Small intestine (tissue), 7 donors: Measurements from ENCODE around the gene DUSP9. TPM values are rescaled to one million over a fixed set of nuclear protein-coding genes. Genes with fewer than 3 reads are reported as not detected.
A peak's percentile ranks its signal among the peaks of the same experiment; 100 is the strongest.

Experiments
- DNase-seq, 2 donors: peaks; one replicate each; pipeline versions ENCODE4 v3.0.0 to v3.0.0-alpha.2; 2013
- FAIRE-seq: peaks from 2 replicates; lab custom pipeline; 2012; peaks lifted over from hg19 to GRCh38; lab: Jason Lieb, UNC
- H3K27ac ChIP-seq, 3 donors: one replicate each; pipeline ENCODE4 v1.5.1; 2013; ENCODE audit warnings: low read length in 2 of 3, mild to moderate bottlenecking in 2 of 3, control low read depth in 1 of 3, inconsistent platforms in 1 of 3, low read depth in 1 of 3, moderate library complexity in 1 of 3
- H3K27me3 ChIP-seq, 3 donors: one replicate each; pipeline ENCODE4 v1.6.1; 2013; ENCODE audit warnings: low read length in 3 of 3, inconsistent platforms in 1 of 3; ENCODE audit not compliant: control insufficient read depth in 3 of 3, insufficient read depth in 3 of 3
- H3K36me3 ChIP-seq, 3 donors: one replicate each; pipeline ENCODE4 v1.6.1; 2013; ENCODE audit warnings: low read length in 3 of 3, inconsistent platforms in 1 of 3, low read depth in 1 of 3, mild to moderate bottlenecking in 1 of 3, moderate library complexity in 1 of 3; ENCODE audit not compliant: control insufficient read depth in 3 of 3, insufficient read depth in 2 of 3
- H3K4me1 ChIP-seq, 3 donors: one replicate each; pipeline ENCODE4 v1.6.1; 2013; ENCODE audit warnings: low read length in 2 of 3, inconsistent platforms in 1 of 3, low read depth in 1 of 3, mild to moderate bottlenecking in 1 of 3, moderate library complexity in 1 of 3; ENCODE audit not compliant: control insufficient read depth in 3 of 3, insufficient read depth in 2 of 3
- H3K4me3 ChIP-seq, 3 donors: one replicate each; pipeline ENCODE4 v1.5.1; 2013; ENCODE audit warnings: low read length in 3 of 3, control low read depth in 1 of 3, inconsistent platforms in 1 of 3, low read depth in 1 of 3, mild to moderate bottlenecking in 1 of 3, moderate library complexity in 1 of 3
- H3K9me3 ChIP-seq, 2 donors: one replicate each; pipeline ENCODE4 v1.6.1; 2013; ENCODE audit warnings: low read depth in 1 of 2, low read length in 1 of 2; ENCODE audit not compliant: control insufficient read depth in 2 of 2, insufficient read depth in 1 of 2
- WGBS, 3 donors: extraction: QIAGEN DNeasy Blood & Tissue Kit; methylation state at CpG; one replicate each; pipeline ENCODE4 v1.1.7; 2013; 5-methylcytosine and 5-hydroxymethylcytosine counted together
- polyA plus RNA-seq, 4 donors: library from polyadenylated mRNA; stranded (reverse) in 3 of 4; unstranded in 1 of 4; fragments of 200-250 nt in 3 of 4; fragments of 120-200 nt in 1 of 4; gene quantifications; one replicate each; pipeline versions ENCODE4 v1.2.1 to v1.2.3, GENCODE V29; 2013
- donor health status: healthy with polysubstance abuse.
- donor health status: control.
- donor health status: control.
- donor health status: Bipolar disorder and iron deficiency.
- donor health status: healthy.

DUSP9 gene
- polyA plus RNA-seq, 4 donors: 0.06 to 5.5 TPM; not detected in 2

DNA sequence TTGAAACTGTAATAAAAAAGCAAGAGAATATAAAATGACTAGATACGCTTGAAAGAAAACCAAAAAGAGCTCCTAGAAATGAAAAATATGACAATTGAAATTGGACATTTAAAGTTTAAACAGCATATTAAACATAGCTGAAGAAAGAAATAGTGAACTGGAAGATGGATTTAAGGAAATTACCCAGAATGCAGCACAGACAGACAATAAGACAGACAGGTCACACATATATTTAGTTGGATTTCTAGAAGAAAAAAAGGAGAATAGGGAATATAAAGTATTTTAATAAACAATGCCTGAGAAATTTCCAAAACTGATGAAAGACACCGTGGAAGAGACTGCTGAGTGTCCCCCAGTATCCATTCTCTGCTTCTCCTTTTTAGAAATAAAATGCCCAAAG, 6.6 kb downstream of the DUSP9 start:
- 81 to 92% (median 82%) methylated on average over 2 of the region's 2 CpGs for WGBS, 3 donors
- Histone ChIP-seq H3K36me3 (no peaks in the 10 kb centered on the region), H3K9me3 (no peaks in the 10 kb centered on the region), H3K27ac (no peak overlapping the region), H3K27me3 (peaks cover 0 to 4% (median 3%) of the 10 kb centered on the region in 3 donors), H3K4me1 (no peaks in the 10 kb centered on the region), H3K4me3 (no peak overlapping the region)
- no peak for DNase-seq
- FAIRE-seq: no peak

DNA sequence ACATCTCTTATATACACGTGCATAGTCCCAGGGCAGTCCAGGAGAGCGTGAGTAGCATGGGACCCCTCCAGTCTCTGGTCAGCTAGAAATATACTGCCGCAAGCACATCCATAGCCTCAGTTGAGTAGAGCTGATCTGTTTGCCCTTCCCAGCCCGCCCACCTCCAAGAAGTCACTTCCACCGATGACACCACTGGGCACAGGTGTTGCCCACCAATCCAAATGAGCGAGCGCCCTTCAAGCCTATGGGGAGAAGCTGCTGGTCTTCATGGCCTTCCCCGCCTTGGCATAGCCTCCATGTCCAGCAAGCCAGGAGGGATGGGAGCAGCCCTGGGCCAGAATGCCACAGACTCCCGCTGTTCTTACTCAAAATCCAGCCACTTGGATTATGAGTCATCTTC, 10.2 kb downstream of the DUSP9 start:
- peaks cover 0 to 4% (median 2%) of the 10 kb centered on the region in 3 donors for H3K27me3 ChIP-seq
- H3K9me3 ChIP-seq: no peaks in the 10 kb centered on the region
- H3K27ac ChIP-seq: no peak overlapping the region
- H3K4me1 ChIP-seq: no peaks in the 10 kb centered on the region
- no peaks in the 10 kb centered on the region for H3K36me3 ChIP-seq
- no peak overlapping the region for H3K4me3 ChIP-seq
- DNase-seq: no peak
- FAIRE-seq: no peak
- WGBS, 3 donors: 83 to 90% (median 88%) methylated on average over 8 to 9 of the region's 9 CpGs

DNA sequence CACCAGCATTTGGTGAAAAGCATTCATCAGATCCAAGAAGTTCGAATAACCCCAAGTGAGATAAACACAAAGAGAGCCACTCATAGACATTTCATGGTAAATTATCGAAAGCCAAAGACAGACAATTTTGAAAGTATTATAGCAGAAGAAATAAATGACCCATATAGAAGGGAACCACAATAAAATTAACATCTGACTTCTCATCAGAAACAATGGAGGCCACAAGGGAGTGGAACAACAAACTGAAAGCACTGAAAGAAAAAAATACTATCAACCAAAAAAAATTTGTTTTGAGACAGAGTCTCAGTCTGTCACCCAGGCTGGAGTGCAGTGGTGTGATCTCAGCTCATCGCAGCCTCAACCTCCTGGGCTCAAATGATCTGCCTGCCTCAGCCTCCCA, 12.3 kb downstream of the DUSP9 start:
- Histone ChIP-seq H3K4me3 (no peak overlapping the region), H3K36me3 (no peaks in the 10 kb centered on the region), H3K27me3 (peaks cover 0 to 12% (median 5%) of the 10 kb centered on the region in 3 donors), H3K4me1 (no peaks in the 10 kb centered on the region), H3K9me3 (no peaks in the 10 kb centered on the region), H3K27ac (no peak overlapping the region)
- 86 to 96% (median 88%) methylated on average over 3 of the region's 3 CpGs for WGBS, 3 donors
- FAIRE-seq: no peak
- DNase-seq: no peak

DNA sequence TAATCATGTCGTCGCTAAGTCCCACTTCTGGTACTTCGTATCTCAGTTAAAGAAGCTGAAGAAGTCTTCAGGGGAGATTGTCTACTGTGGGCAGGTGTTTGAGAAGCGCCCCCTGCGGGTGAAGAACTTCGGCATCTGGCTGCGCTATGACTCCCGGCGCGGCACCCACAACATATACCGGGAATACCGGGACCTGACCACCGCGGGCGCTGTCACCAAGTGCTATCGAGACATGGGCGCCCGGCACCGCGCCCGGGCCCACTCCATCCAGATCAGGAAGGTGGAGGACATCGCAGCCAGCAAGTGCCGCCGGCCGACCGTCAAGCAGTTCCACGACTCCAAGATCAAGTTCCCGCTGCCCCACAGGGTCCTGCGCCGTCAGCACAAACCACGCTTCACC, 15.3 kb downstream of the DUSP9 start:
- Histone ChIP-seq H3K4me3 (no peak overlapping the region), H3K27ac (no peak overlapping the region), H3K36me3 (no peaks in the 10 kb centered on the region), H3K4me1 (no peaks in the 10 kb centered on the region), H3K9me3 (no peaks in the 10 kb centered on the region), H3K27me3 (peaks cover 0 to 15% (median 5%) of the 10 kb centered on the region in 3 donors)
- 5 to 34% (median 9%) methylated on average over 29 to 31 of the region's 31 CpGs for WGBS, 3 donors
- FAIRE-seq (no peak), DNase-seq (peak; percentile 56 to 77)

DNA sequence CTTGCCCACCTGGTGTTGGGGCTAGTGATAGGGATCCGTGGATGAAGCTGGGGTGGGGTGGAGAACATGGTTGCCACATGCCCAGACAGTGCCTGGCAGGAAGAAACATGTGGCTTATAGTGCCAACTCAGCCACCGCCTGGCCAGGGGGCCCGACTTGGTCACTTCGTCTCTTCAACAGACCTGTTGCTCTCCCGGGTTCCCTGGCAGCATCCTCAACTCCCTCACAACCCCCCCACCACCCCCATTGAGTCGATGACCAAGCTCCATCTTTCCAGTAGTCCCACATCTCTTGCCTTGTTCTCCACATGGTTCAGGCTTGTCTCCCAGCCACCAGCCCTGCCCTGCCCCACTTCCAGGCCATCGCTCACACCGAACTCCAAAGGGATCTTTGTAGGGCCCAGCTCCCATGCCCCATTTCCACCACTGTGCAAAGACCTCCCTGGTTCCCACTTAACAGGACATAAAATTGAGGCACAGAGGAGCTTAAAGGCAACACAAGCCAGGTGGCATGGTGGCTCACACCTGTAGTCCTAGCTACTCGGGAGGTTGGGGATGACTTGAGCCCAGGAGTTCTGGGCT, 18.8 kb downstream of the DUSP9 start:
- no peak overlapping the region for H3K4me3 ChIP-seq
- H3K4me1 ChIP-seq: no peaks in the 10 kb centered on the region
- H3K27ac ChIP-seq: no peak overlapping the region
- no peak for FAIRE-seq
- 68 to 81% (median 74%) methylated on average over 8 to 9 of the region's 9 CpGs for WGBS, 3 donors
- H3K27me3 ChIP-seq: peaks cover 0 to 15% (median 5%) of the 10 kb centered on the region in 3 donors
- H3K36me3 ChIP-seq: peaks cover 0 to 2% (median 0%) of the 10 kb centered on the region in 3 donors
- DNase-seq: no peak
- H3K9me3 ChIP-seq: no peaks in the 10 kb centered on the region

DNA sequence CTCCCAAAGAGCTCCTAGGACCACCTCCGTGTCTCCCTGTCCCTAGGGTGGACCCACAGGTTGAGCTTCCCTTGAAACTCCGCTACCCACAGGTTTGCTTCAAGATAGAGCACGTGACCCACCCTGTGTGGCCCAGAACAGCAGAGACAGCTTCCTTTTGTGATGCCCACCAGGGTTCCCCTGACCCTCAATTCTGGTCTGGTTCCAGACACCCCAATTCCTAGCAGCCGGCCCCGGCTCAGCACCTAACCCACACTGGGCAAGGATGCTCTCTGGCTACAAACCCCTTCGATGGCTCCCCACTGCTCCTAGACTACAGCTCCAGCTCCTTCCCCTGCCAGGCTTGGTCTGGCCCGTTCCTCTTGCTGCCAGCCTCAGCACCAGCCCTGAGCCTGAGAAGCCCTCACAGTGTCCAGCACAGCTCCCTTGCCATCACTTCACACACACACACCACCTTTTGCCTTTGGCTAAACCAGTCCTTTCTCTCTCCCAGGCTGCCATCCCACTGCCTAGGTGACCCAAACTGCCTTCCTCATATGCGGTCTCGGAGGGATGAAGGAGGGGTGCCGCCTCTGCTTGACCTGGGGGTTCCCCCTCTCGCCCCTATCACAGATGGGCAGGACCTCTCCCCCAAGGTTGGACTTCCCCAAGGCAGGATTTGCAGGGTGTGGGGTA, 20.4 kb downstream of the DUSP9 start:
- H3K36me3 ChIP-seq: peaks cover 0 to 12% (median 0%) of the 10 kb centered on the region in 3 donors
- no peak for DNase-seq
- peaks cover 0 to 2% (median 0%) of the 10 kb centered on the region in 3 donors for H3K4me1 ChIP-seq
- peaks cover 0 to 8% (median 2%) of the 10 kb centered on the region in 3 donors for H3K27me3 ChIP-seq
- FAIRE-seq: no peak
- H3K27ac ChIP-seq: no peak overlapping the region
- no peaks in the 10 kb centered on the region for H3K9me3 ChIP-seq
- no peak overlapping the region for H3K4me3 ChIP-seq
- 61 to 71% (median 70%) methylated on average over 8 to 11 of the region's 11 CpGs for WGBS, 3 donors

DNA sequence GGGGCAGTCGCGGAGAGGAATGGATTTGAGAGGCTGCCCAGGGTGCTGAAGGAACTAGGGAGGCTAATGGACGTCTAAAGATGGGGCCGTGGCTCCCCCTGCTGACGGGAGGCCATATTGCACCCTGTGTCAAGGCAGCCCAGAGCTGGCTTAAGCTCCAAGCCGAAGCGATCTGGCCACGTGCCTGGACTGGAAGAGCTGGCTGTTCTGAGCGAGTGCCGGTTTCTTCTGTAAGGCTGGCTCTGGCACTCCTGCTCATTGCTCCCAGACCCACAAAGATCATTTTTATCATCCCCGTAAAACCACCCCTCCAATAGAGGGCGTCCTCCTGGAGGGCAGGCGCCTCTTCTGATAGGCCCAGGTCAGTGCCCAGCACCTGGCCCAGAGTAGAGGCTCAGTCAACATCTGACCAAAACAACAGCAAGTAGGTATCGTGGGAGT, 21.0 kb downstream of the DUSP9 start:
- peaks cover 0 to 6% (median 0%) of the 10 kb centered on the region in 3 donors for H3K27me3 ChIP-seq
- peak overlapping the region in 1 of 3 donors; percentile 22 for H3K27ac ChIP-seq
- WGBS, 3 donors: 20 to 44% (median 39%) methylated on average over 11 to 14 of the region's 14 CpGs
- no peaks in the 10 kb centered on the region for H3K9me3 ChIP-seq
- DNase-seq (peak; percentile 62 to 87), FAIRE-seq (no peak)
- H3K4me1 ChIP-seq: peaks cover 0 to 4% (median 0%) of the 10 kb centered on the region in 3 donors
- no peak overlapping the region for H3K4me3 ChIP-seq
- H3K36me3 ChIP-seq: peaks cover 0 to 12% (median 0%) of the 10 kb centered on the region in 3 donors

DNA sequence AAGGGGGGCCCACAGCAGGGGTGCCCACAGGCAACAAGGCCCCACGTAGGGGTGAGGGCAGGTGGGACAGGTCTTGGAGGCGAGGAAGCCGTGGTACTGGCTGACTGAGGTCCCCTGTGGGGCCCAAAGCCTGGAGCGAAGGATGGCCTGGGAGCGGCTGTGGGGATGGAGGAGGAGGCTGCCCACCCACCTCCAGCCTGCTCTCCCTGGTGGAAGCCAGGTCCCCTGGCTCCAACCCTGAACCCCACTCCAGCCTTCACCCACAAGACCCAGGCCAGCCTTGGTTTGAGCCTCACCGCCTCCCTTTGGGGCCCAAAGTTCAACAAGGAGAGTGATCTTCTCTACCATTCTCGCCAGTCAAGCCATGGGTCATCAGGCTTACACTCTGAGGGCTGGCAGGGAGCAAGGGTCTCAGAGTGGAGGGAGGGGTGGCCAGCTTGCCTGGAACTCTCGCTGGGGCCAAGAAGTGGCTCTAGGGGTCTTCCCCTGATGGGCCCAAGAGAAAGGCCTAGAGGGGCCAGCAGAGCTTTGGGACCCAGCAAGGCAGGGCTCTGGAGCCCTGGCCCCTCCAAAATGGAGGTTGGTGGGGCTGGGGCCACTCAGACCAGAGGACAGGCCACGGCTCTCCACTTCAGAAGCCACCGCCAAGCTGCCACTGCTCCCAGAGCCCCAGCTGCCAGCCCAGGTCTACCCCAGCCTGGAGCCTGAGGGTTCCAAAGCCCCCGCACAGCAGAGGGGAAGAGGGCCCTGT, 21.6 kb downstream of the DUSP9 start:
- Histone ChIP-seq H3K27ac (peak overlapping the region in 1 of 3 donors; percentile 22), H3K4me3 (no peak overlapping the region), H3K27me3 (peaks cover 0 to 2% (median 0%) of the 10 kb centered on the region in 3 donors), H3K36me3 (peaks cover 0 to 12% (median 0%) of the 10 kb centered on the region in 3 donors), H3K4me1 (peaks cover 0 to 4% (median 0%) of the 10 kb centered on the region in 3 donors), H3K9me3 (no peaks in the 10 kb centered on the region)
- DNase-seq: no peak
- no peak for FAIRE-seq
- WGBS, 3 donors: 69 to 82% (median 81%) methylated on average over 5 to 11 of the region's 11 CpGs
